GM20431 (cell line): ENCODE data around the gene VAV2.

Source experiments
- in situ Hi-C: fragments of 300-500 bp; cut with MseI, MboI; formaldehyde crosslinking; loops from one replicate; pipeline ENCODE4 v1.15.0; 2020; ENCODE audit warnings: low sequenced_read_pairs; ENCODE audit not compliant: unreplicated experiment

VAV2 gene

DNA sequence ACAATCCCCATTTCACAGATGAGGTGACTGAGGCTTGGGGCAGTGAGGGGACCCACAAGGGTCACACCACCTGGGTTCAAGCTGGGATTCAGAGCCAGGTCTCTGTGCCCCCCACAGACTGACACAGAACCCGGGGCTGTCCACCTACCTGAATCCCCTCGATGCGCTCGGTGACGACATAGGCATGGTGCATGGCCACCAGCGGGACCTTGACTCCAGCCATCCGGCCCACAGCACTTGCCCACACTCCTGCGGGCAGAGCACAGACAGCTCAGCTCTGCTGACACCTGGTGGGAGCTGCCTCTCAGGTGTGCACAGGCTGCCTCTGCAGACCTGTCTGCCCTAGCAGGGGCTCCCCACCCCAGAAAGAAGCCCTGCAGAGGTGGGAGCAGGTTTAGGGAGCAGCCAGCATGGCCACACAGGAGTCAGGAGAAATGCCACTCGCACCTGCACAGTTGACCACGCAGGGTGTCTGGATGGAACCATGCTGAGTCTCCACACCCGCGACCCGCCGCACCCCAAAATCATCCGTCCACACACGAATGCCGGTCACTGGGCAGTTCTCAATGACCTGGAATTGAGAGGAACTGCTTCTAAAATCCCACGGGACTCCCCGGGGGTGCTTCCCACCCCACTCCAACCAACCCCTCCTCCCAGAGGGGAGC, 262.4 kb downstream of the VAV2 start:
- in situ Hi-C loops, result no loop called here

DNA sequence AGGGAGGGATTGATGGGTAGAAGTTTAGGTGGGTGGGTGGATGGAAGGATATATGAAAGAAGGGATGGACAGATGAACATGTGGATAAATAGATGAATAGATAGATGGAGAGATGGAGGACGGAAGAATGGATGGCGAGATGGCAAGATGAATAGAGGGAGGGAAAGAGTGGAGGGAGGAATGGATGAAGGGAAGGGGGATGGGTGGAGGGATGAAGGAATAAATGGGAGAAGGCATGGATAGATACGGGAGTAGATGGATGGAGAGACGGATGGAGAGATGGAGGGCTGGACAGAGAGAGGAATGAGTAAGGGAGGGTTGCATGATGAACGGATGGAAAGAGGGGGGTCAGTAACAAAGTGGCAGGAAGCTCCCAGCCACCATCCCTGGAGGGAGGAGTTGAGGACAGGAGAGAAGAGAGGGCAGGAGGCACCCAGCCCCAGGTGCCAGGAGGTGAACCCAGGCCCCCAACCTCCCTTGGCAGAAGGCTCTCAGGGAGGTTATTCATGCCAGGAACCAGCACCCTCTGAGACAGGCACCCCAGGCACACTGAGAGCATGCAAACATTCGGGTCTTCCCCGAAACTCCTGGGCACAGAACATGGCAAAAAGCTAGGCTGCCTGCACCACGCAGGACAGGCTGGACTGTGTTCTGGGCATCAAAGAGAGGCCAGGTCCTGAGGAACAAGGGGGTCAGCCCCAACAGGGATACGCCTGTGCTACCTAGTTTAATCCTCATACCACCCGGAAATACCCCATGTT, 263.1 kb downstream of the VAV2 start:
- in situ Hi-C loops, result no loop called here

DNA sequence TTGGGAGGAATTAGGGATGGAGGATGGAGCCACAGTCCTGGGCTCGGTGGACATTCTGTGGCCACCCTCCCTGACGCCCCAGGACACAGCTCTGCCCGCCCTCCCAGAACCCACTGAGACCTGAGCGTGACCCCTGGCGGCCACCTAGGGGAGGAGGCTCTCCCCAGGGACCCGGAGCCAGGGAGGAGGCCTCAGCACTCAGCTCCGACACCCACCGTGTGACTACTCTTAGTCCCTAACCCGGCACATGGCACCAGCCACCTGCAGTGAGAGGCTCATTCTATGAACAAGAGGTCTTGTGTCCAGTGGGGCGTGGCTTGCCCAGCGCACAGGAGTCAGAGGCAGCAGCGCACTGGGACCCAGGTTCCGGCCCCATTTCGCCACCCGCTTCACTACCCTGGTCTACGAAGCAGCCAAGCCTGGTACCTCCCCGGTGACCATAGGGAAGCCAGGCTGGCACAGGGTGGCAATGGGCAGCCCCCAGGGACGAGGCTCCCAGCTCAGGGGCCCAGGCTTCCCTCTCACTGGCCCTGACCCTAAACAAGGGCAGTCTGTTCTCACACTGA, 264.2 kb downstream of the VAV2 start:
- in situ Hi-C loops, result no loop called here

DNA sequence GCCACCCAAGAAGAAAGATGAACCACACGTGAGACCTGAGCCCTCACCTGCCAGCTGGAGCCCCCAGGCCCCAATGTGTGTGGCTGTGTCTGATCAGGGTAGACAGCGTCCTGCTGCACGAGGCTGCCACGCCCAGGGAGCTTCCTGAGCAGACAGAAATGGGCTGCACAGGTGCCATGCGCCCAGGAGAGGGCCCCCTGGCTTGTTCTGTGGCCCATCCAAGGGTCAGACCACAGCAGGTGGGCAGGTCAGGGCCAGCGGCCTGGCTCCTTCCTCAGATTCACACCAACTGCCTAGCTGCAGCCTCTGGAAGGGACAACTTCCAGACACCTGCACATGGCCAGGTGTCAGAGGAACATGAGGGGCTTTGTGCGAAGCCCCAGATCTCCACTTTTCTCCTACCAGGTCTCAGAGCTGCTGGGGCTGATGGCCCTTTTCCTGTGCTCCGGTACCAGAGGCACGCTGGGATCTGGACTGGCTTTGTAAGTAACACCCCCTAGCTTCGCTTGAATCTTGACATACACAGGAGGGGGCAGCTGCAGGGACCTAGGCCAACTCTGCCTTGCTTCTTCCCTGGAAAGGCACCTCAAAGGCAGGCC, 264.7 kb downstream of the VAV2 start:
- in situ Hi-C loops, result no loop called here

DNA sequence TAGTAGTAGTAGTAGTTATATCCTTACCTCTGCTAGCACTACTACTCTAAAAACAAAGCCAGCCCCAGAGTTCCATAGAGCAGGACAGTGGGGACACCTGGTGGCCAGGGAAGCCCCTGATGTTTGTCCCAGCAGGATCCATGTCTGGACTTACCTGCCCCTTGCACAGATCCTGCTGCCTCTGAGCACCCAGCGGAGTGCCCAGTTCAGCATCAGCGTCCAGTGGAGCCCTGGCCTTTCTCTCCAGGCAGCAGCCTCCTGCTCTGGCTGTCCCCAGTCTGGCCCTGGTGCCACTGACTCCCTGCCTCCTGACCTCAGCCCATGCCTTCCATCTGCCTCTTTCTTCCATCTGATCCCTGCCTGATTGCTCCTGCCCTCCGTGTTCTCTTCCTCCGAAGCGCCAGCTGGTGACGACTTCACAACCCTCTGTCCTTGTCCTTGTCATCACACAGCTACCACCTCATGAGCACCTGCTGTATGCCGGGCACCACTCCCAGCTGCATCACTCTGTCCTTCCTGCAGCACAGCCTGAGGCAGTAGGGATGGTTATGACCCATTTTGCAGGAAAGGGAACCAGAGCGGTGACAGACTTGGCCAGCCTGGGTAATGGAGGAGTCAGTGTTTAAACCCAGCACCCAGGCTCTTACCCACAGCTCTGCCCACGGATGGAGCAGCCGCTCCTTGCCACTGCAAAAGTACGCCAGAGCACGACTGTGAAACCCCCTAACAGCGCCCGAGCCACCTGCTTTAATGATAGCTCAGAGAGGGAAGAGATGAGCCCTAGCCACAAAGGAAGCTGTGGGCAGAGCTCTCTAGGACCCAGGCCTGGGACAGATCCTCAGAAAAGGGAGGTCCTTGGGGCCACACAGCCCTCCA, 265.5 kb downstream of the VAV2 start:
- in situ Hi-C loops, result no loop called here

DNA sequence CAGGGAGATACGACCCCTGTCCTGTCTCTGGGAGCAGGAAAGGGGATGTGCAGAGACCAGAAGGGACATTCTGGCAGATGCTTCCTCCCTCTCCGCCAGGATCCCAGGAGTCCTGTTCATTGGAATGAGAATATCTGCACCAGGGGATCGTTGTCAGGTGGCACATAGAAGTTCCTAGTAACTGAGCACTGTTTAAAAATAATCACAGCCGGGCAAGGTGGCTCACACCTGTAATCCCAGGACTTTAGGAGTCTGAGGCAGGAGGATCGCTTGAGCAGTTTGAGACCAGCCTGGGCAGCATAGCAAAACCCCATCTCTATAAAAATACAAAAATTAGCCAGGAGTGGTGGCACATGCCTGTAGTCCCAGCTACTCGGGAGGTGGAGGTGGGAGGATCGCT, 266.2 kb downstream of the VAV2 start:
- in situ Hi-C loops, result no loop called here

DNA sequence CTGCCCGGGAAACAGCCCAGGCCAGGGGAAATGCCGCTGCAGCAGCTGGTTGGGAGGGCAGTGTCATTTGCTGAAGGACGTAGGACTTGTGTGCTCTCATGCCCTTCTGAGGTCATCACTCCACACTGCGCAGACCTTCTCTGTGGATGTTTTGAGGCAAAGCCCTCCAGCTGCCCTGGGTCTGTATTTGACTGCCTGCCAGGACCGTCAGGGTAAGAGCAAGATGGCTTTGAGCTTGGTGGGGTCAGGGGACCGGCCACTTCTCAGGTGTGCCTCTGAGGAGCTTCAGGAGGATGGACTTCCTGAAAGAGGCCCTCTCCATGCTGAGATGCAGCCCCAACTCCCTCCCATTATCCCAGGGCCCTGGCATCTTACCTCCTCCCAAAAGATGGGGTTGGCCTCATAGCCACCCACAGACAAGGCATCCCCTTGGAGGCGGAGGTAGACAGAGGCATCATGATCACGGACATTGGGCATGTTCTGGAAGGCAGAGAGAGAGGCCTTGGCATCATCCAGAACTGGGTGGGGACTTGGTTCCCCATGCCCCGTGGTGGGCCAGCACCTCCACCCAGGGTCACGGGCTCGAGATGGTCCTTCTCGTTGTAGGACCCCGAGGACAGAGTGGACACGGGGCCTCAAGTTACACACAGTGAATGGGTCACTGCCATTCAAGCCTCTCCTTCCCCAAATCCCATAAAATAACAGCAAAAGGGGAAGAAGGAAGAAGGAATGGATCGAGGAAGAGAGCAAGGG, 273.4 kb downstream of the VAV2 start:
- in situ Hi-C loops, result no loop called here

DNA sequence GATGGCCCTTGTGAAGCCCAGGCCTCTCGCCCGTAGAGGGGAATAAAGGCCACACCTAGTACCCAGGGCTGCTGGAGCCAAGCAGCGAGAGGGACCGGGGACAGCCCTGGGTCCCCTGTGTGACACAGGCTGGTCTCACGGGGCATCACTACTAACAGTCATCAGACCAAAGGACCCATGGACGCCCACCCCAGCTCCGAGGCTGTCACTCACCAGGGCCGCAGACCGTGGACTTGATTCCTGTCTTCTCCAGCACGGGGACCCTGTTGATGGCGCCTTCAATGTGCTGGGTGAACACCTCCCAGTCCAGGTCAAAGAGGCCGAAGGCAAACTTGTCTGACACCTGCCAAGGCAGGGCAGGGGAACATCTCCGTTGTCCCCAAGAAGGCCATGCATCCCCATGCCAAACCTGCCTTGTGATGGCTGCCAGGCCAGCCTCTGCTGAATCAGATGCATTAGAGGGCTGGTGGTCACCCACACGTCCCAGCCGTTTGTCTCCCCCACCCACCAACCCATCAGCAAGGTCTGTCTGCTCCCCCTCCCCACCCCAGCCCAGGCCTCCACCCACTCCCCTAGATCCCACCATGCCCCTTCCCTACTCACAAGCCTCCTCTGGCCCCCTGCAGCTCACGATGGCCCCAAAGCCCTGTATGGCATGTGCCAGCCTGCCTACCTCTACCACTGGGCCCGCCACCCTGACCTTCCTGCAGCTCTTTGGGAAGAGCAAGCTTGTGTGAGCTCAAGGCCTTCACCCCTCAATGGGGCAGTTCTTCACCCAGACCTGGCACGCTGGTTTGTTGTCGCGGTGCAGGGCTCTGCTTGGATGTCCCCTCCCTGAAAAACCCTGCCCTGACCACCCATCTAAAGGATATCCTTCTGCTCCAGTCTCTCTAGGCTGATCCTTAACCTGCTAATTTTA, 274.8 kb downstream of the VAV2 start:
- in situ Hi-C loops, result no loop called here

DNA sequence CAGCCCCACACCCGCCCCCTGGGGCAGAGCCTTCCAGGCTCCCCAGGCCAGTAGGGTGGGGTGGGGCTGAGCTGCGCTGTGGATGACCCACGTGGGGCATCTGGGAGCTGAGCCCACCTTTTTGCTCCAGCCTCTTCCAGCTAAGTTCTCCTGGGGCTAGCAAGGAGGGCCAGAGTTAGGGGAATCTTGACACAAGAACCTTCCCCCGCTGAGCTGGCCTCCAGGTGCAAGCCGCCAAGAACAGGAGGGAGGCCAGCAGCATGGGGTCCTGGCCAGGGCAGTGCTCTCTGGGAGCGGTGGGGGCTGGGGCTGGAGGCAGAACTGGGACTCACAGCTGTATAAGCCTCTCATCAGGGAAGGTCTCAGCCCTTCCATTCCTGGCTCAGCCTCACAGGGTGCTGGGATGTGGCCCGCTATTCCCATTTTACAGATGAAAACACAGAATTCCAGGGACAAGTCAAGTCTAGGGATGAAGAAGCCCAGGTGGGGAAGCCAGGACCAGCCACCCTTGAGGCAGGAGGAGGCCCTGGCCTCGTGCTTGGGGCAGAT, 275.5 kb downstream of the VAV2 start:
- in situ Hi-C loops, result no loop called here

DNA sequence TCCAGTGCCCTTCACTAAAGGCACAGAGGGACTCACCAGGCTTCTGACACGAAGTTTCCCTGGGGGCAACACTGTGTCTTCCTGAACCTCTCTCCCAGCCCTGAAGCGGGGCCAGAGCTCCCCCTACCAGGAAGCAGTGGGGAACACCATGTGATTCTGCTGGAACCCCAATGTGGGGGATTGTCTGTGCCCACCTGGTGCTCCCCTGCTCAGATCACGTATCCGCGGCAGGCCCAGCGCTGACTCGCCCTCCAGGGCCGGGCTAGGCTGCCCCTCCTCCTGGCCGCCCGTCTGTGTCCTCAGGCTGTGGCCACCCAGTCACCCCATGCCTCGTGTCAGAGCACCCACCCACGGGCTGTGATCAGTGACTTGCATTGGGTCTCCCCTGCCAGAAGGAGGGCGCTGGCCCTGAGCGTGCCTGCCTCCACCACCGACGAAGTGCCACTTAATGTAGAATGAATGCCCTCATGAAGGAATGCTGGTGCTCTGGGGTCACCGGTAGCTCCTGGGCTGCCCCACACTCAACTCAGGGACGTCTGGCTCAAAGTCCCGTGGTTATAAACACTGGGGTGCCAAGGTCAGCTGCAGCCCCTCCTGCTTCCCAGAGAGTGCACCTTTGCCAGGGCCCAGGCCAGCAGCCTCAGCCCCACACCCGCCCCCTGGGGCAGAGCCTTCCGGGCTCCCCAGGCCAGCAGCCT, 276.1 kb downstream of the VAV2 start:
- in situ Hi-C loops, result no loop called here

DNA sequence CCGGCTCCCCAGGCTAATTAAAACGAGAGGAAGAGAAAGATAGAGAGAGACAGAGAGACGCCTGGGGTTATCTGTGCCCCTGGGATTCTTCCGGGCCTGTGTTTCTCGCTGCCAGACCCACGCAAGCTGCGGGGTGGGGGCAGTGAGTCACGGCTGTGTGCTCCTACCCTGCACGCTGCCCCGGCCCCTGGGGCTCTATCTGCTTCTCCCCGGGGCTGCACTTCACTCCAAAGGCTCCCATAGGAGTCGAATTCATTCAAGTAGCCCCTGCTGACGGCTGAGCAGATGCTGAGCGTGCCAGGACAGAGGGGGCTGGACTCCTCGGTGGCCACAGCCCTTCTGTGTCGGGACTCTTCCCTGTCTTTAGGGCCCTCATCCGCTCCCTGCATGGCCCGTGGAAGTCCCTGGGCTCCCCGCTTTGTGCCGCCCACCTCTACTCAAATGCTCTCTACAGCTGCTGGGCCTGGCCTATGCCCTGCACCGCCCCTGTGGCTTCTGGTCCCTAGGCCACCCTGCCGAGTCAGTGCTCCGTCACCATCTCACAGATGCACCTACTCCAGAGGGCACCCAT, 276.7 kb downstream of the VAV2 start:
- in situ Hi-C loops, result no loop called here

DNA sequence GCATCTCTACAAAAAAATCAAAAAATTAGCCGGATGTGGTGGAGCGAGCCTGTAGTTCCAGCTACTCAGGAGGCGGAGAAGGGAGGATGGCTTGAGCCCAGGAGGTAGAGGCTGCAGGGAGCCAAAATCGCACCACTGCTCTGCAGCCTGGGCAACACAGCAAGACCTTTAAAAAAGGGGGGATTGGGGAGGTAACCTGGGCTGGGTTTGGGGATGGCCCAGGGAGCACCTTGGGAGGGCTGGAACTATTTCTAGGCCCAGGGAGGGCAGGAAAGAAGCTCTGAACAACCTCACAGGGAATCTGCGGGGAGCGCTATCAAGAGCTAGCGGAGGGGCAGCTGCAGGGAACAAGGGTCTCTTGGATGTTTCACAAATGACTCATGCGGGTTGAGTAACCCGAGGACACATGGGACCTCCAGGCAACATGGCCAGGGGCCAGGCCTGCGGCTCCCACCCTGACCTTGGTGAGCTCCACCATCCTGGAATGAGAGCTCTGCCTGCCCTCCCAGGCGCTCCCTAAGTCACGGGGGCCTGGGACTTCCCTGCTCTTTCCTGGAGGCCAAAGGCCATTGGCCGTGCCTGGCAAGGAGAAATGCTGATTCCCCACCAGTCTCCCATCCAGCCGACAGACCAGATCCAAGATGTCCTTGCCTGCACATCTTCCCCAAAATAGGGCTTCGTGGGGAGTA, 277.4 kb downstream of the VAV2 start:
- in situ Hi-C loops, result no loop called here

DNA sequence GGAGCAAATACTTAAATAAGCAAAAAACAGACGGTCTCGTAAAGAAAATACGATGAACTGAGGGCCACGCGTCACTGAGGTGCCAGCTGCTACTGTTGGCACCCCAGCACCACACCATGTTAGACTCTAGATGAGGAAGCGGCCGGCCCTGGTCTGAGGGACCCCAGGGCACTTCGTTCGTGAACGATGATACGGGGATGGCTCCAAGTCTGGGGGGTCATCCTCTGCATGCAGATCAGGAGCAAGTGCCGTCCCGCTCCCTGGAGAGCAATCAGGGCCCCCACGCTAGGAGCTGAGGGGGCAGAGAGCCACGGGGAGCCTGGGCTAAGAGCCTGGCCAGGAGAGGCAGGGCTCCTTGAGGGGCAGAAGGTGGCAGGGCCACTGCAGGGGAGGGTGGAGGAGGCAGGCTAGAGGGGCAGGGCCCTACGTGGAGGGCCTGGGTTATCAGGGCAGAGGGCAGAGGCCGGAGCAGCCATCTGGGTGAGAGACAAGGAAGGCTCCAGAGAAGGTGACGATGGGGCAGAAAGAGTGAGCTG, 278.1 kb downstream of the VAV2 start:
- in situ Hi-C loops, result no loop called here

DNA sequence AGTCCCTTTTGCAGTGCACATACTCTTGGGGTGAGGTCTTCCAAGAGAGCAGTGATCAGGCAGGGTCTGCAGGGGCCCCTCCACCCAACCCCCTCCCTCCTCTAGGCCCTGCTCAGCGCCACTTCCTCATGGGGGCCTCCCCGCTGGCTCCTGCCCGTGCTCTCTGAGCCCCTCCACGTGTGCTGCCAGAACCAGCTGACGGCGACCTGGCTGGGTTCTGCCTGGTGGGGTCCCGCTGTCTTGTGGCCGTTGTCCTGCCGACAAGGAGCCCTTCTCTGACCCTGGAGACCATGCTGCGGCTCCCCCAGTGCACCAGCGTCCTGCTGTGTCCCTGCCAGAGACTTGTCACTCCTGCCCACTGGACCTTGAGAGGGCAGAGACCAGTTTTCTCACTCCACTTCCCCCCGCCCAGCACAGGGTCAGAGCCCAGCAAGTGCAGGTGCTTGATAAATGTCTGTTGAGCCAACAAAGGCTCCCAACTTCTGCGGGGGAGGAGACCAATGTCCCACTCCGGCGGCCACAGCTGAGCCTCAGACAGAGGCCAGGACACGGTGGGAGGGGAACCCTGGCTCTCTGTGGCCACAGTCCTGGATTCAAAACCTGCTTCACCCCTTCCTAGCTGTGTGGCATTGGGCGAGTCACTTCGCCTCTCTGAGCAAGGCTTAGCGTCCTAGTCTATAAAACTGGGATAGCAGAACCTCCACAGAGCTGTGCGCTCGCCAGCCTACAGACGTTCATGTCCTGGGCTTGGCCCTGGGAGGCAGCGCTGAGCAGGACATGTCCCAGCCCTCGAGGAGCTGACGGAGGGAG, 278.8 kb downstream of the VAV2 start:
- in situ Hi-C loops, result no loop called here

DNA sequence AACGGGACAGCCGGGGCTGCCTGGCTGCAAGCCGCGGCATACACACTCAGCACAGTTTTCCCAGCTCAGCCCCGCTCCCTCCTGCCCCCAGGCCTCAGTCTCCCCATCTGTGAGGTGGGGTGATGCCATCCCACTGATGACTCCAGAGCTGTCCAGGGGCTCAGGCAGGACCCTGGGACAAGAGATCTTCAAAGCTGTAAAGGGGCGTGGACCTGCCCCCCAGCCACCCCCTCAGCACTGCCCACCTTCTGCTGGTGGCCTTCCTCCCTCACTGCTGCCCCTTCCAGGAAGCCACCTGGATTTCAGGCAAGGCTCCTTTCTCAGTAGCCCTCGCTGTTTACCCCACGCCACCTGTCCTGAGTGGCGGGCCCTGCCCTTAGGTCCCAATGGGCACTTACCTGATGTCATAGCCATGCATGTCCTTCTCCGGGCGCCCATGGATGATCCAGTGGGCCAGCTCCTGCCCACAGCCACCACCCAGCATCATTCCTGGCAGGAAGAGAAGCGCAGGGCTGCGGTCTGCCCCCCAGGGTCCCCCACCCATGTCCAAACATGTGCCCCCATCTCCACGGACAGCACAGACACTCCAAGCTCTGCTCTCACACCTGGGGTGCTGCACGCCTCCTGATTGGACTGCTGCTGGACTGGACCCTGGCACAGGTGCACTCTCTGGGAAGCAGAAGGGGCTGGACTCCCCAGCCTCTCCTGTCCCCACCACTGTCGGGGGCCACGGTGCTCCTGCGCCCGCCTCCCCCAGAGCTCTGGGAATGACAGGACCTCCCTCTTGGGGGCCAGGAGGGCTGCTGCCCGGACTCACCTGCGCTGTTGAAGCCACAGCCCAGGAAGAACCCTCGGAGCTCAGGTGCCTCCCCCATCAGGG, 279.7 kb downstream of the VAV2 start:
- in situ Hi-C loops, result no loop called here
